ENCODE measurements around the gene SLC51B.
"Not testable (repeated sequence)": the region's sequence is repeated elsewhere in the genome, so short reads cannot be mapped to it uniquely, and the experiment has no call there.

The SLC51B gene

GRCh38 chr15:65067317-65067644 is 22.1 kb downstream of the SLC51B start:
- DNase-seq, result no peak

GRCh38 chr15:65067645-65068402 is 22.6 kb downstream of the SLC51B start, which contains the start of gene RASL12:
Gene RASL12, minus strand, starts transcription at chr15:65067991. Its CDS starts 156 bp downstream, at chr15:65067835.
- DNase-seq, result no peak

DNA sequence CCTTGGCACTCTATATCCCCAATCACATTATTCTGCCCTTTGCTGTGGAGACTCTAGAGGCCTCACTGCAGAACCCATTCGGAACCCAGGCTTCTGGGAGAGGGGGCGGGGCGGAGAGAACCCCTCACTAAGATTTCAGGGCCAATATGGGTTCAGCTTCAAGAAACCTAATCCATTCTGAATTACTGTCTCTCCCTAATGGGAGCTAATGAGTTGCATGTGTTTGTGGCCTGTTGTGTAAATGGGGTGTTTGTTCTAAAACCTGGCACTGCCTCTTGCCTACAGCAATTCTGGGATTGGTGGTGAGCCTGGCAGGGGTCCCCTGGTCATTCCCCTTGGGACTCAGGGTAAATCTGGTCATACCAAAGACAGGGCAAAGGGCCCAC is 23.2 kb downstream of the SLC51B start:
- no peak for DNase-seq

DNA sequence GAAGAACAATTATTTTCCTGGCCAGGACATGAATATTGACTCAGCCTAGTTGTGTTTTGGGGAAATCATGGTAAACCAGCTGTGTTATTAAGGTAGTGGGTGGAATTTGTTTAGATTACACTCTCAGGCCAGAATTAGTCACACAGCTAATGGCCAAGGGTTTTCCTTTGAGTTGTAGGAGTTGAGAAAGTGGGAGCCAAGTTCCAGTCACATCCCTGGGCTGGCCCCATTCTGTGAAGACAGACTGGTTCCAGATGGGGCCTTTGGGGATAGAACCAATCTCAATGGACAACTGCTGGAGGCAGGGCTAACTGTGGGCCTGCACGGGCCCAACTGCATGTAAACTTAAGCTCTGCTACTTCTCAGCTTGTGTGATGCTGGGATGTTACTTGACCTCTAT is 24.0 kb downstream of the SLC51B start:
- DNase-seq, result no peak

- DNase-seq, result no peak
Measured at GRCh38 chr15:65069779-65070546, 24.8 kb downstream of the SLC51B start.

GRCh38 chr15:65071381-65071811 is 26.2 kb downstream of the SLC51B start:
- no peak for DNase-seq

- no peak for DNase-seq
Measured at GRCh38 chr15:65072027-65072426, 26.8 kb downstream of the SLC51B start.

- no peak for DNase-seq
Measured at GRCh38 chr15:65072617-65073016, 27.4 kb downstream of the SLC51B start.

GRCh38 chr15:65074946-65075345 is 29.8 kb downstream of the SLC51B start:
- not testable (repeated sequence) for DNase-seq

DNA sequence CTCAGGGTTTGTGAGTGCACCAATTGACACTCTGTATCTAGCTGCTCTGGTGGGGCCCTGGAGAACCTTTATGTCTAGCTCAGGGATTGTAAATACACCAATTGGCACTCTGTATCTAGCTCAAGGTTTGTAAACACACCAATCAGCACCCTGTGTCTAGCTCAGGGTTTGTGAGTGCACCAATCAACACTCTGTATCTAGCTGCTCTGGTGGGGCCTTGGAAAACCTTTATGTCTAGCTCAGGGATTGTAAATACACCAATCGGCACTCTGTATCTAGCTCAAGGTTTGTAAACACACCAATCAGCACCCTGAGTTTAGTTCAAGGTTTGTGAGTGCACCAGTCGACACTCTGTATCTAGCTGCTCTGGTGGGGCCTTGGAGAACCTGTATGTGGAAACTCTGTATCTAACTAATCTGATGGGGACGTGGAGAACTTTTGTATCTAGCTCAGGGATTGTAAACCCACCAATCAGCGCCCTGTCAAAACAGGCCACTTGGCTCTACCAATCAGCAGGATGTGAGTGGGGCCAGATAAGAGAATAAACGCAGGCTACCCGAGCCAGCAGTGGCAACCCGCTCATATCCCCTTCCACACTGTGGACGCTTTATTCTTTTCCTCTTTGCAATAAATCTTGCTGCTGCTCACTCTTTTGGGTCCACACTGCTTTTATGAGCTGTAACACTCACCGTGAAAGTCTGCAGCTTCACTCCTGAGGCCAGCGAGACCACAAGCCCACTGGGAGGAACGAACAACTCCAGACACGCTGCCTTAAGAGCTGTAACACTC is 30.6 kb downstream of the SLC51B start:
- not testable (repeated sequence) for DNase-seq

GRCh38 chr15:65076486-65077290 is 31.5 kb downstream of the SLC51B start, which contains the start of gene KBTBD13:
Gene KBTBD13, plus strand, starts transcription at chr15:65076746. Its CDS starts 70 bp downstream, at chr15:65076816.
- DNase-seq, result no peak

GRCh38 chr15:65077291-65077980 is 32.2 kb downstream of the SLC51B start:
- DNase-seq, result no peak

DNA sequence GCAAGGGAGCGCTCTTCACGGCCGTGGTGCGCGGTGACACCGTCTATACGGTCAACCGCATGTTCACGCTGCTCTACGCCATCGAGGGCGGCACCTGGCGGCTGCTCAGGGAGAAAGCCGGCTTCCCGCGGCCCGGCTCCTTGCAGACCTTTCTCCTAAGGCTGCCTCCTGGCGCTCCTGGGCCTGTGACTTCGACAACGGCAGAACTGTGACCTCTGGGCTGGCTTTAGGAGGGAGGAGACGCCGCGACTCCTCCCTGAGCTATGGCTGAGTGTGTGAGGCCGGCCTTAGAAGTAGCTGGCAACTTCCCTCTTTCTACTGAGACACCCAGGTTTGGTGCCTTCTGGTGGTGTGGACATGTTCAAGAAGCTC is 32.8 kb downstream of the SLC51B start:
- peak; percentile 42 for DNase-seq

- no peak for DNase-seq
Measured at GRCh38 chr15:65079580-65079979, 34.4 kb downstream of the SLC51B start.

DNA sequence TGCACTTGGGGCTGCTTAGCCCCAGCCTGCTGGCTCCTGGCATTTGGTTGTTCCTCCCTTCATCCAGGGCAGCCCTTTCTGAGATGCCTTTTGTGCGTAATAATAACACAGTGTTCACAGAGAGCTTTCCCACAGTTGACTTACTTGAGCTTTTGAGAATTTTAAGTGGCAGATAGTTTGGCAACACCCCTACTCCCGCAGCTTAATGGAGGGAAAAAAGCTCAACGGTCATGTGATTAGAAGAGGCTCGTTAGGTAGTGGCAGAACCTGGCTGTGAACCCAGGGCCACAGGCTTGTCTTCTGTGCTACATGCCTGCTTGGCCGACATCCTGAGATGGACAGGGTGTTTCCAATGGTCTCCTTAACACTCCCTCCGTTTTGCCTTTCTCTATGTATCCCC is 36.1 kb downstream of the SLC51B start:
- no peak for DNase-seq

DNA sequence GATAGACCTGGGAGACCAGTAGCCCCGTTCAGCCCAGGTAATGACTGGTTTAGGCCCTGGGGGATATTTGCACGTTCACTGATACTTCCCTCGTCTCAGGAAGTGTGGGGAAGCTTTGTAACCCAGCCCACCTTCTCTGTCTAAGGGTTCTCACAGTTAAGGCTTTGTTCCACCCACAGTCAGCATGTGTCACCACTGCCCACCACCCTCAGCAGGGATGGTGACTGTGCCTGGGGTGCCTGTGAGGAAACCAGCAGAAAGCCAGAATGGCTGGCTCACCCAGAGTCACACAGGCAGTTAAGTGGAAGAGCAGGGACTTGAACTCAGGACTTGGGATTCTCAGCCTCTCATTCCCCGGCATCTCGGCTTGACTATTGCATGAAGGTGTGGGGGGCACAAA is 36.6 kb downstream of the SLC51B start:
- no peak for DNase-seq

GRCh38 chr15:65082303-65082953 is 37.2 kb downstream of the SLC51B start:
- peak; percentile 5 for DNase-seq

DNA sequence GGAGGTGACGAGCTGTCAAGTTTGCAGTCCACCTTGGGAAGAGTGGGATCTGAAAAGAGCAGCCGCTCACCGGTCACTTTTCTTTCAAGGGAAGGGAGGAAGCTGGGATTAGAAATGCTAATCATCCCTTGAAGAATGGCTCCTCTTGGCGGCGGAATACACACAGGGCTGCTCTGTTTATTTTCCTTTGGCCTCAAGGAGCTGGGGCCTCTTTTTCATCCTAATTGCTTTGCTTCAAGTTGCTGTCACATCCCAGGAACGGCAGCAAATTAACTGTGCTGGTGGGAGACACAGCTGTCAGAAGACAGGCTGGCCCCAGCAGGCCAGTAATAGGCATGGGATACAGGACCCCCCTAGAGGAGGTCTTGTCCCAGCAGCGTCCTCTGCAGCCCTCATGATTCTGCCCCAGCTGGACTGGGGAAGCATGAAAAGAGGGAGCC is 38.1 kb downstream of the SLC51B start:
- no peak for DNase-seq

GRCh38 chr15:65084500-65085206 is 39.5 kb downstream of the SLC51B start:
- DNase-seq, result no peak

- no peak for DNase-seq
Measured at GRCh38 chr15:65085207-65085753, 40.1 kb downstream of the SLC51B start.

Data from CD4-positive, alpha-beta T cell treated with Interleukin-21 for 1 hour (primary cell).